CD4-positive, CD25-positive, alpha-beta regulatory T cell (primary cell): ENCODE data around the gene RNF20. TPM values are rescaled to one million over a fixed set of nuclear protein-coding genes. Genes with fewer than 3 reads are reported as not detected.
A peak's percentile ranks its signal among the peaks of the same experiment; 100 is the strongest.

Experiments
- ATAC-seq, 2 donors: fragments of 150-1000 bp; cut with Tn5 transposase; one replicate each; pipeline ENCODE4 v1.10.0; 2021; ENCODE audit warnings: low read depth in 2 of 2, moderate number of reproducible peaks in 2 of 2, moderate library complexity in 1 of 2
- DNase-seq, 3 donors: peaks; one replicate each; pipeline versions ENCODE4 v3.0.0 to v3.0.0-alpha.2; 2012 to 2022; ENCODE audit warnings: mixed read lengths in 1 of 3
- H3K27ac ChIP-seq: one replicate; pipeline ENCODE4 v1.7.0; 2013; ENCODE audit warnings: mild to moderate bottlenecking, low read length; ENCODE audit not compliant: insufficient read depth, poor library complexity, severe bottlenecking
- H3K27me3 ChIP-seq: one replicate; pipeline ENCODE4 v1.7.0; 2013; ENCODE audit warnings: low read length; ENCODE audit not compliant: control insufficient read depth, insufficient read depth
- H3K36me3 ChIP-seq: one replicate; pipeline ENCODE4 v1.7.0; 2013; ENCODE audit warnings: mild to moderate bottlenecking, low read length, moderate library complexity; ENCODE audit not compliant: control insufficient read depth, insufficient read depth
- H3K4me1 ChIP-seq: 2 replicates; pipeline ENCODE4 v1.7.0; 2013; ENCODE audit warnings: mild to moderate bottlenecking, low read length; ENCODE audit not compliant: insufficient read depth, control insufficient read depth, poor library complexity, severe bottlenecking
- H3K4me3 ChIP-seq: one replicate; pipeline ENCODE4 v1.7.0; 2013; ENCODE audit warnings: low read depth, mild to moderate bottlenecking, low read length, moderate library complexity
- H3K9me3 ChIP-seq, 2 experiments: 1 replicate in 1 of 2; 2 replicates in 1 of 2; pipeline ENCODE4 v1.7.0; 2013; ENCODE audit warnings: low read length in 2 of 2, mild to moderate bottlenecking in 1 of 2, moderate library complexity in 1 of 2; ENCODE audit not compliant: control insufficient read depth in 2 of 2
- H3K27ac Mint-ChIP-seq, 3 donors: one replicate each; pipeline ENCODE4 v1.8.0; 2020 to 2022; ENCODE audit warnings: mild to moderate bottlenecking in 3 of 3, mixed read lengths in 3 of 3, moderate library complexity in 2 of 3
- H3K27me3 Mint-ChIP-seq: one replicate; pipeline ENCODE4 v1.8.0; 2022; ENCODE audit warnings: mild to moderate bottlenecking, mixed read lengths
- H3K36me3 Mint-ChIP-seq: one replicate; pipeline ENCODE4 v1.8.0; 2020; ENCODE audit warnings: mixed read lengths
- H3K4me1 Mint-ChIP-seq, 4 donors: one replicate each; pipeline ENCODE4 v1.8.0; 2020 to 2022; ENCODE audit warnings: mixed read lengths in 4 of 4, mild to moderate bottlenecking in 1 of 4
- H3K4me3 Mint-ChIP-seq, 4 donors: one replicate each; pipeline ENCODE4 v1.8.0; 2020 to 2022; ENCODE audit warnings: mild to moderate bottlenecking in 4 of 4, mixed read lengths in 4 of 4, moderate library complexity in 3 of 4
- H3K9me3 Mint-ChIP-seq, 7 donors: one replicate each; pipeline ENCODE4 v1.8.0; 2020 to 2022; ENCODE audit warnings: mixed read lengths in 7 of 7, mild to moderate bottlenecking in 3 of 7, moderate library complexity in 2 of 7
- polyA plus RNA-seq, 4 donors: library from polyadenylated mRNA; unstranded; fragments of 300-500 nt; fragmentation: Illumina TruSeq; gene quantifications; one replicate each; pipeline ENCODE4 v1.2.3, GENCODE V29; 2021
- total RNA-seq: library from RNA; stranded (reverse); gene quantifications from one replicate; pipeline ENCODE4 v1.2.3, GENCODE V29; 2022

RNF20 gene
- 43.4 TPM for total RNA-seq
- polyA plus RNA-seq: 10 to 100 TPM; 31.3 to 50.0 (median 37.4) TPM

GRCh38 chr9:101533334-101534204, at the start of gene RNF20:
Gene RNF20, plus strand, starts transcription at chr9:101533853. Its CDS starts 1,571 bp downstream, at chr9:101535424.
- no peaks in the 10 kb centered on the region for H3K9me3 Mint-ChIP-seq
- H3K4me3 ChIP-seq: peak within 1 kb of the TSS; percentile 94
- H3K27ac Mint-ChIP-seq: peak within 1 kb of the TSS; percentile 96 to 98 (median 97)
- H3K4me1 Mint-ChIP-seq: peaks cover 15 to 18% (median 17%) of the 10 kb centered on the region in 4 donors
- H3K36me3 Mint-ChIP-seq: peaks cover 6% of the 10 kb centered on the region
- peak; percentile 92 for ATAC-seq
- H3K27me3 Mint-ChIP-seq: peaks cover 6% of the 10 kb centered on the region
- no peaks in the 10 kb centered on the region for H3K27me3 ChIP-seq
- H3K4me3 Mint-ChIP-seq: peak within 1 kb of the TSS; percentile 90 to 98 (median 92)
- DNase-seq: peak; percentile 99
- H3K4me1 ChIP-seq: peaks cover 28% of the 10 kb centered on the region
- H3K27ac ChIP-seq: peak within 1 kb of the TSS; percentile 95
- H3K36me3 ChIP-seq: peaks cover 28% of the 10 kb centered on the region
- no peaks in the 10 kb centered on the region for H3K9me3 ChIP-seq

- Histone ChIP-seq H3K27ac (no peak overlapping the region), H3K27me3 (peaks cover 18% of the 10 kb centered on the region), H3K4me1 (peaks cover 6% of the 10 kb centered on the region), H3K4me3 (no peak overlapping the region), H3K9me3 (no peaks in the 10 kb centered on the region), H3K36me3 (no peaks in the 10 kb centered on the region)
- H3K4me1 Mint-ChIP-seq: peaks cover 0 to 6% (median 3%) of the 10 kb centered on the region in 4 donors
- DNase-seq: no peak
- no peaks in the 10 kb centered on the region for H3K36me3 Mint-ChIP-seq
- H3K4me3 Mint-ChIP-seq: no peak overlapping the region
- H3K27ac Mint-ChIP-seq: no peak overlapping the region
- ATAC-seq: no peak
- H3K27me3 Mint-ChIP-seq: peaks cover 75% of the 10 kb centered on the region
- H3K9me3 Mint-ChIP-seq: peaks cover 0 to 1% (median 0%) of the 10 kb centered on the region in 7 donors
Measured at GRCh38 chr9:101484046-101484445, 49.6 kb upstream of the RNF20 start.

- Mint-ChIP-seq H3K36me3 (no peaks in the 10 kb centered on the region), H3K4me3 (peak overlapping the region in 1 of 4 donors; percentile 19), H3K27me3 (peaks cover 68% of the 10 kb centered on the region), H3K9me3 (peaks cover 0 to 1% (median 0%) of the 10 kb centered on the region in 7 donors), H3K4me1 (peaks cover 0 to 6% (median 3%) of the 10 kb centered on the region in 4 donors), H3K27ac (no peak overlapping the region)
- ATAC-seq (no peak), DNase-seq (no peak)
- no peak overlapping the region for H3K4me3 ChIP-seq
- peaks cover 24% of the 10 kb centered on the region for H3K27me3 ChIP-seq
- H3K9me3 ChIP-seq: no peaks in the 10 kb centered on the region
- H3K4me1 ChIP-seq: peaks cover 6% of the 10 kb centered on the region
- no peak overlapping the region for H3K27ac ChIP-seq
- no peaks in the 10 kb centered on the region for H3K36me3 ChIP-seq
Measured at GRCh38 chr9:101485924-101486692, 47.5 kb upstream of the RNF20 start.

GRCh38 chr9:101486693-101487442, 46.8 kb upstream of the RNF20 start:
- Mint-ChIP-seq H3K27ac (no peak overlapping the region), H3K9me3 (peaks cover 0 to 1% (median 0%) of the 10 kb centered on the region in 7 donors), H3K27me3 (peaks cover 63% of the 10 kb centered on the region), H3K36me3 (no peaks in the 10 kb centered on the region), H3K4me1 (peaks cover 0 to 6% (median 3%) of the 10 kb centered on the region in 4 donors), H3K4me3 (no peak overlapping the region)
- Histone ChIP-seq H3K27ac (no peak overlapping the region), H3K9me3 (no peaks in the 10 kb centered on the region), H3K4me1 (peaks cover 6% of the 10 kb centered on the region), H3K36me3 (no peaks in the 10 kb centered on the region), H3K27me3 (peaks cover 24% of the 10 kb centered on the region), H3K4me3 (no peak overlapping the region)
- ATAC-seq (no peak), DNase-seq (no peak)

GRCh38 chr9:101487443-101487840, 46.2 kb upstream of the RNF20 start:
- no peak overlapping the region for H3K27ac Mint-ChIP-seq
- no peak overlapping the region for H3K4me3 Mint-ChIP-seq
- no peak for ATAC-seq
- no peaks in the 10 kb centered on the region for H3K36me3 ChIP-seq
- DNase-seq: no peak
- H3K9me3 Mint-ChIP-seq: peaks cover 0 to 2% (median 0%) of the 10 kb centered on the region in 7 donors
- H3K9me3 ChIP-seq: no peaks in the 10 kb centered on the region
- H3K27ac ChIP-seq: no peak overlapping the region
- peaks cover 6% of the 10 kb centered on the region for H3K4me1 ChIP-seq
- H3K27me3 ChIP-seq: peaks cover 24% of the 10 kb centered on the region
- peaks cover 60% of the 10 kb centered on the region for H3K27me3 Mint-ChIP-seq
- H3K4me3 ChIP-seq: no peak overlapping the region
- no peaks in the 10 kb centered on the region for H3K36me3 Mint-ChIP-seq
- H3K4me1 Mint-ChIP-seq: peaks cover 0 to 6% (median 3%) of the 10 kb centered on the region in 4 donors

- ATAC-seq: no peak
Measured at GRCh38 chr9:101495810-101496209, 37.8 kb upstream of the RNF20 start.

GRCh38 chr9:101498323-101498722, 35.3 kb upstream of the RNF20 start:
- no peaks in the 10 kb centered on the region for H3K27me3 ChIP-seq

More at GRCh38 chr9:101495810-101496209, 37.8 kb upstream of the RNF20 start:
- peaks cover 0 to 5% (median 0%) of the 10 kb centered on the region in 7 donors for H3K9me3 Mint-ChIP-seq
- H3K4me1 ChIP-seq: no peaks in the 10 kb centered on the region
- H3K4me3 Mint-ChIP-seq: no peak overlapping the region
- no peak overlapping the region for H3K4me3 ChIP-seq
- no peak overlapping the region for H3K27ac ChIP-seq
- no peaks in the 10 kb centered on the region for H3K4me1 Mint-ChIP-seq
- DNase-seq: no peak
- peaks cover 18% of the 10 kb centered on the region for H3K27me3 Mint-ChIP-seq
- no peaks in the 10 kb centered on the region for H3K27me3 ChIP-seq
- no peak overlapping the region for H3K27ac Mint-ChIP-seq
- no peaks in the 10 kb centered on the region for H3K36me3 Mint-ChIP-seq
- H3K36me3 ChIP-seq: no peaks in the 10 kb centered on the region
- H3K9me3 ChIP-seq: no peaks in the 10 kb centered on the region

More at GRCh38 chr9:101498323-101498722, 35.3 kb upstream of the RNF20 start:
- Mint-ChIP-seq H3K4me1 (no peaks in the 10 kb centered on the region), H3K9me3 (peaks cover 0 to 1% (median 0%) of the 10 kb centered on the region in 7 donors), H3K27me3 (peaks cover 12% of the 10 kb centered on the region), H3K36me3 (no peaks in the 10 kb centered on the region), H3K4me3 (no peak overlapping the region), H3K27ac (no peak overlapping the region)
- Histone ChIP-seq H3K27ac (no peak overlapping the region), H3K4me3 (no peak overlapping the region), H3K36me3 (no peaks in the 10 kb centered on the region), H3K4me1 (no peaks in the 10 kb centered on the region), H3K9me3 (no peaks in the 10 kb centered on the region)
- DNase-seq (no peak), ATAC-seq (no peak)
